Measurements from ENCODE around the gene ZNF609. TPM values are rescaled to one million over a fixed set of nuclear protein-coding genes. Genes with fewer than 3 reads are reported as not detected.

ZNF609 gene
- total and polyA plus RNA-seq, 2 of the 13 experiments (the other 11 are each of a cell fraction or from before 2014, with no cell fraction given), result 8.9 to 9.9 TPM

DNA sequence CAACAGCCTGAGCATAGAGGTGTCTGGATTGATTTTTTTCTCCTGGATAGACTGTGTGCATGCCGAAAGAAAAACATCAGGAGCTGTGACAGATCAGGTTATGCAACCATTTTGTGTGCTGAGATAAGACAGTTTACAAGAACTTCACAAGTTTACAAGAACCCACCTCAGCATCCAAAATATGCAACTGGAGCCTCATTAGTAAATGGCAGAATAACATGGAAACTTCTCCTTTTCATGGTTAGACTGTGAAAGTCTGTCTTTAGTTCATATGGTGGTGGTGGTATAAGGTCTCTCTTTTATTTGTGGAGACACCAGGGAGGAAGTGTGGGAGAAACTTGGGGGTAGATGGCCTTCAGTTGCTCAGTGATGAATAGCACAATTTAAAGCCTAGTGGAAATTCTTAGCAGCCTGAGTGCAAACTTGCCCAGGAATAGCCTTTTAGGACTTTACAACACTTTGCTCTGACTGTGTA, 3.7 kb upstream of the ZNF609 start:
- POLR2A ChIA-PET, result no interaction called here
- in situ Hi-C loops (cut with HindIII; ENCODE audit: extremely low pct_ligation_motif_present, low pct_unique_long_range_greater_than_20kb) (no loop called here), intact Hi-C loops (cut with micrococcal nuclease; ENCODE audit: unreplicated experiment) (no loop called here)
- DNase-seq (ENCODE audit: low spot score), result peak; percentile 20
- CTCF ChIA-PET (ENCODE audit: low intra/inter-chr PET ratio, low total read pairs), result no interaction called here
- ATAC-seq, result peak; percentile 26; the same call in 2 of the 3 replicates
- H3K36me3 ChIP-seq (replicated peaks in 1 of 2; ENCODE audit: control insufficient read depth in 1 of 2, insufficient read depth in 2 of 2, low read length in 2 of 2), result peaks cover 2 to 11% of the 10 kb centered on the region in 2 experiments; a peak in 3 of 5 replicates
- no peak overlapping the region for H3K4me3 ChIP-seq (replicated peaks in 1 of 3; ENCODE audit: insufficient read depth in 1 of 3, low read depth in 2 of 3, low read length in 3 of 3)
- H3K4me2 ChIP-seq (ENCODE audit: low read depth, low read length), result no peak overlapping the region
- 11% methylated on average over 1 of the region's 1 CpG for WGBS (ENCODE audit: low lambda C conversion rate)
- peaks cover 4% of the 10 kb centered on the region for H4K20me1 ChIP-seq (ENCODE audit: insufficient read depth, low read length)
- no peaks in the 10 kb centered on the region for H3K9me3 ChIP-seq (ENCODE audit: low read length)
- H3K4me1 ChIP-seq (ENCODE audit: insufficient read depth, low read length), result peaks cover 51% of the 10 kb centered on the region
- no peak overlapping the region for H3K27ac ChIP-seq (ENCODE audit: extremely low read length, insufficient read depth, low read length)
- BruUV-seq (replicated peaks), result no TSS peak
- no peaks in the 10 kb centered on the region for H3K27me3 ChIP-seq (ENCODE audit: control insufficient read depth in 1 of 2, insufficient read depth in 2 of 2, low read length in 2 of 2)
- H3K9ac ChIP-seq (ENCODE audit: insufficient read depth, low read depth, low read length), result no peak overlapping the region
- H3K79me2 ChIP-seq (ENCODE audit: insufficient read depth, low read length), result peaks cover 6% of the 10 kb centered on the region
- no peak overlapping the region for H2AFZ ChIP-seq (ENCODE audit: low read length)
- no peak for FAIRE-seq
- TF ChIP-seq, protein P1, sequence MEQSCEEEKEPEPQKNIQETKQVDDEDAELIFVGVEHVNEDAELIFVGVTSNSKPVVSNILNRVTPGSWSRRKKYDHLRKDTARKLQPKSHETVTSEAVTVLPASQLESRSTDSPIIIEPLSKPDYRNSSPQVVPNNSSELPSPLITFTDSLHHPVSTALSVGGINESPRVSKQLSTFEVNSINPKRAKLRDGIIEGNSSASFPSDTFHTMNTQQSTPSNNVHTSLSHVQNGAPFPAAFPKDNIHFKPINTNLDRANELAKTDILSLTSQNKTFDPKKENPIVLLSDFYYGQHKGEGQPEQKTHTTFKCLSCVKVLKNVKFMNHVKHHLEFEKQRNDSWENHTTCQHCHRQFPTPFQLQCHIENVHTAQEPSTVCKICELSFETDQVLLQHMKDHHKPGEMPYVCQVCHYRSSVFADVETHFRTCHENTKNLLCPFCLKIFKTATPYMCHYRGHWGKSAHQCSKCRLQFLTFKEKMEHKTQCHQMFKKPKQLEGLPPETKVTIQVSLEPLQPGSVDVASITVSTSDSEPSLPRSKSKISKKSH (CRISPR knock-in tag; IDR thresholded peaks at IDR 0.05; ENCODE audit: borderline replicate concordance), result no peak
- TF ChIP-seq NCOA2 (CRISPR knock-in tag; IDR thresholded peaks at IDR 0.05) (0 out of 2 replicates have a peak, but pooled peaks have one; percentile 15), U2AF2 (IDR thresholded peaks at IDR 0.05; ENCODE audit: low read depth, low read length) (no peak), FOXA3 (CRISPR knock-in tag; IDR thresholded peaks at IDR 0.05) (peak; percentile 58), PITX1 (CRISPR knock-in tag; IDR thresholded peaks at IDR 0.05) (peak; percentile 24; the same call in 1 of the 2 replicates), PCBP1 (IDR thresholded peaks at IDR 0.05; ENCODE audit: borderline replicate concordance, low read depth, low read length) (no peak), MED8 (CRISPR knock-in tag; IDR thresholded peaks at IDR 0.05; ENCODE audit: insufficient replicate concordance) (no peak), DPF2 (CRISPR knock-in tag; IDR thresholded peaks at IDR 0.05; ENCODE audit: borderline replicate concordance, low read depth) (0 out of 2 replicates have a peak, but pooled peaks have one; percentile 28), CEBPG (CRISPR knock-in tag; IDR thresholded peaks at IDR 0.05) (peak; percentile 78), PLRG1 (conservative IDR thresholded peaks at IDR 0.05) (no peak), NAIF1 (CRISPR knock-in tag; IDR thresholded peaks at IDR 0.05; ENCODE audit: borderline replicate concordance) (no peak)
- TF ChIP-seq, protein P2, sequence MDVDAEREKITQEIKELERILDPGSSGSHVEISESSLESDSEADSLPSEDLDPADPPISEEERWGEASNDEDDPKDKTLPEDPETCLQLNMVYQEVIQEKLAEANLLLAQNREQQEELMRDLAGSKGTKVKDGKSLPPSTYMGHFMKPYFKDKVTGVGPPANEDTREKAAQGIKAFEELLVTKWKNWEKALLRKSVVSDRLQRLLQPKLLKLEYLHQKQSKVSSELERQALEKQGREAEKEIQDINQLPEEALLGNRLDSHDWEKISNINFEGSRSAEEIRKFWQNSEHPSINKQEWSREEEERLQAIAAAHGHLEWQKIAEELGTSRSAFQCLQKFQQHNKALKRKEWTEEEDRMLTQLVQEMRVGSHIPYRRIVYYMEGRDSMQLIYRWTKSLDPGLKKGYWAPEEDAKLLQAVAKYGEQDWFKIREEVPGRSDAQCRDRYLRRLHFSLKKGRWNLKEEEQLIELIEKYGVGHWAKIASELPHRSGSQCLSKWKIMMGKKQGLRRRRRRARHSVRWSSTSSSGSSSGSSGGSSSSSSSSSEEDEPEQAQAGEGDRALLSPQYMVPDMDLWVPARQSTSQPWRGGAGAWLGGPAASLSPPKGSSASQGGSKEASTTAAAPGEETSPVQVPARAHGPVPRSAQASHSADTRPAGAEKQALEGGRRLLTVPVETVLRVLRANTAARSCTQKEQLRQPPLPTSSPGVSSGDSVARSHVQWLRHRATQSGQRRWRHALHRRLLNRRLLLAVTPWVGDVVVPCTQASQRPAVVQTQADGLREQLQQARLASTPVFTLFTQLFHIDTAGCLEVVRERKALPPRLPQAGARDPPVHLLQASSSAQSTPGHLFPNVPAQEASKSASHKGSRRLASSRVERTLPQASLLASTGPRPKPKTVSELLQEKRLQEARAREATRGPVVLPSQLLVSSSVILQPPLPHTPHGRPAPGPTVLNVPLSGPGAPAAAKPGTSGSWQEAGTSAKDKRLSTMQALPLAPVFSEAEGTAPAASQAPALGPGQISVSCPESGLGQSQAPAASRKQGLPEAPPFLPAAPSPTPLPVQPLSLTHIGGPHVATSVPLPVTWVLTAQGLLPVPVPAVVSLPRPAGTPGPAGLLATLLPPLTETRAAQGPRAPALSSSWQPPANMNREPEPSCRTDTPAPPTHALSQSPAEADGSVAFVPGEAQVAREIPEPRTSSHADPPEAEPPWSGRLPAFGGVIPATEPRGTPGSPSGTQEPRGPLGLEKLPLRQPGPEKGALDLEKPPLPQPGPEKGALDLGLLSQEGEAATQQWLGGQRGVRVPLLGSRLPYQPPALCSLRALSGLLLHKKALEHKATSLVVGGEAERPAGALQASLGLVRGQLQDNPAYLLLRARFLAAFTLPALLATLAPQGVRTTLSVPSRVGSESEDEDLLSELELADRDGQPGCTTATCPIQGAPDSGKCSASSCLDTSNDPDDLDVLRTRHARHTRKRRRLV (CRISPR knock-in tag; IDR thresholded peaks at IDR 0.05), result no peak
- TF ChIP-seq, protein P3, sequence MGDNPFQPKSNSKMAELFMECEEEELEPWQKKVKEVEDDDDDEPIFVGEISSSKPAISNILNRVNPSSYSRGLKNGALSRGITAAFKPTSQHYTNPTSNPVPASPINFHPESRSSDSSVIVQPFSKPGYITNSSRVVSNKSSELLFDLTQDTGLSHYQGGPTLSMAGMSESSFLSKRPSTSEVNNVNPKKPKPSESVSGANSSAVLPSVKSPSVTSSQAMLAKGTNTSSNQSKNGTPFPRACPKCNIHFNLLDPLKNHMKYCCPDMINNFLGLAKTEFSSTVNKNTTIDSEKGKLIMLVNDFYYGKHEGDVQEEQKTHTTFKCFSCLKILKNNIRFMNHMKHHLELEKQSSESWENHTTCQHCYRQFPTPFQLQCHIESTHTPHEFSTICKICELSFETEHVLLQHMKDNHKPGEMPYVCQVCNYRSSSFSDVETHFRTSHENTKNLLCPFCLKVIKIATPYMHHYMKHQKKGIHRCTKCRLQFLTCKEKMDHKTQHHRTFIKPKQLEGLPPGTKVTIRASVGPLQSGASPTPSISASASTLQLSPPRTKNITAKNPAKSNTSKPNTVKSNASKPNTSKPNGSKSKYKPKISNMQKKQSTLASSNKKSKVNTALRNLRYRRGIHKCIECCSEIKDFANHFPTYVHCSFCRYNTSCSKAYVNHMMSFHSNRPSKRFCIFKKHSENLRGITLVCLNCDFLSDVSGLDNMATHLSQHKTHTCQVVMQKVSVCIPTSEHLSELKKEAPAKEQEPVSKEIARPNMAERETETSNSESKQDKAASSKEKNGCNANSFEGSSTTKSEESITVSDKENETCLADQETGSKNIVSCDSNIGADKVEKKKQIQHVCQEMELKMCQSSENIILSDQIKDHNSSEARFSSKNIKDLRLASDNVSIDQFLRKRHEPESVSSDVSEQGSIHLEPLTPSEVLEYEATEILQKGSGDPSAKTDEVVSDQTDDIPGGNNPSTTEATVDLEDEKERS (CRISPR knock-in tag; IDR thresholded peaks at IDR 0.05), result no peak
- TF ChIP-seq, protein P4, sequence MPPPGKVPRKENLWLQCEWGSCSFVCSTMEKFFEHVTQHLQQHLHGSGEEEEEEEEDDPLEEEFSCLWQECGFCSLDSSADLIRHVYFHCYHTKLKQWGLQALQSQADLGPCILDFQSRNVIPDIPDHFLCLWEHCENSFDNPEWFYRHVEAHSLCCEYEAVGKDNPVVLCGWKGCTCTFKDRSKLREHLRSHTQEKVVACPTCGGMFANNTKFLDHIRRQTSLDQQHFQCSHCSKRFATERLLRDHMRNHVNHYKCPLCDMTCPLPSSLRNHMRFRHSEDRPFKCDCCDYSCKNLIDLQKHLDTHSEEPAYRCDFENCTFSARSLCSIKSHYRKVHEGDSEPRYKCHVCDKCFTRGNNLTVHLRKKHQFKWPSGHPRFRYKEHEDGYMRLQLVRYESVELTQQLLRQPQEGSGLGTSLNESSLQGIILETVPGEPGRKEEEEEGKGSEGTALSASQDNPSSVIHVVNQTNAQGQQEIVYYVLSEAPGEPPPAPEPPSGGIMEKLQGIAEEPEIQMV (CRISPR knock-in tag; IDR thresholded peaks at IDR 0.05; ENCODE audit: low read depth), result no peak
